HG02759 (cell line): Measurements from ENCODE around the gene UGGT2.
"Not testable (repeated sequence)": the region's sequence is repeated elsewhere in the genome, so short reads cannot be mapped to it uniquely, and the experiment has no call there.

Experiments used
- ATAC-seq: cut with Tn5 transposase; IDR thresholded peaks from one replicate; pipeline ENCODE4 v1.9.1; 2021; ENCODE audit warnings: mild to moderate bottlenecking, moderate library complexity; ENCODE audit not compliant: unreplicated experiment

UGGT2 gene

GRCh38 chr13:96000069-96000468 lies 53.1 kb downstream of the UGGT2 start:
- ATAC-seq = no peak

- ATAC-seq = no peak
Observed at GRCh38 chr13:95987841-95988240, 65.4 kb downstream of the UGGT2 start.

GRCh38 chr13:95982144-95982543 lies 71.1 kb downstream of the UGGT2 start:
- no peak for ATAC-seq

- ATAC-seq = not testable (repeated sequence)
Observed at GRCh38 chr13:95972651-95973050, 80.5 kb downstream of the UGGT2 start.

GRCh38 chr13:95970878-95971277 lies 82.3 kb downstream of the UGGT2 start:
- ATAC-seq = no peak

GRCh38 chr13:95968906-95969305 lies 84.3 kb downstream of the UGGT2 start:
- no peak for ATAC-seq

- ATAC-seq = no peak
Observed at GRCh38 chr13:95957331-95957730, 95.9 kb downstream of the UGGT2 start.

GRCh38 chr13:95956589-95957148 lies 96.5 kb downstream of the UGGT2 start:
- no peak for ATAC-seq

GRCh38 chr13:95955719-95956118 lies 97.5 kb downstream of the UGGT2 start:
- ATAC-seq = no peak

- ATAC-seq = peak; percentile 73
Observed at GRCh38 chr13:95955255-95955654, 97.9 kb downstream of the UGGT2 start.

GRCh38 chr13:95954266-95954665 lies 98.9 kb downstream of the UGGT2 start:
- ATAC-seq = no peak

GRCh38 chr13:95950103-95950502 lies 103.1 kb downstream of the UGGT2 start:
- ATAC-seq = no peak

- ATAC-seq = no peak
Observed at GRCh38 chr13:95948656-95949055, 104.5 kb downstream of the UGGT2 start.

GRCh38 chr13:95937714-95938320 lies 115.4 kb downstream of the UGGT2 start:
- ATAC-seq = no peak

- ATAC-seq = no peak
Observed at GRCh38 chr13:95931300-95932025, 121.7 kb downstream of the UGGT2 start.

GRCh38 chr13:95929430-95929829 lies 123.8 kb downstream of the UGGT2 start:
- ATAC-seq = no peak

GRCh38 chr13:95928367-95928906 lies 124.8 kb downstream of the UGGT2 start:
- ATAC-seq = not testable (repeated sequence)

GRCh38 chr13:95926231-95926630 lies 127.0 kb downstream of the UGGT2 start:
- no peak for ATAC-seq

- ATAC-seq = no peak
Observed at GRCh38 chr13:95924389-95924994, 128.7 kb downstream of the UGGT2 start.

- ATAC-seq = no peak
Observed at GRCh38 chr13:95921485-95921884, 131.7 kb downstream of the UGGT2 start.

- no peak for ATAC-seq
Observed at GRCh38 chr13:95920485-95920884, 132.7 kb downstream of the UGGT2 start.

- no peak for ATAC-seq
Observed at GRCh38 chr13:95918860-95919259, 134.3 kb downstream of the UGGT2 start.
